AG20443 (cell line): ENCODE measurements around the gene CEP128.
A peak's percentile ranks its signal among the peaks of the same experiment; 100 is the strongest.
"Not testable (repeated sequence)": the region's sequence is repeated elsewhere in the genome, so short reads cannot be mapped to it uniquely, and the experiment has no call there.

Source experiments
- DNase-seq: peaks from one replicate; pipeline ENCODE4 v3.0.0; 2012; ENCODE audit warnings: low spot score, mixed read lengths

Gene CEP128

DNA sequence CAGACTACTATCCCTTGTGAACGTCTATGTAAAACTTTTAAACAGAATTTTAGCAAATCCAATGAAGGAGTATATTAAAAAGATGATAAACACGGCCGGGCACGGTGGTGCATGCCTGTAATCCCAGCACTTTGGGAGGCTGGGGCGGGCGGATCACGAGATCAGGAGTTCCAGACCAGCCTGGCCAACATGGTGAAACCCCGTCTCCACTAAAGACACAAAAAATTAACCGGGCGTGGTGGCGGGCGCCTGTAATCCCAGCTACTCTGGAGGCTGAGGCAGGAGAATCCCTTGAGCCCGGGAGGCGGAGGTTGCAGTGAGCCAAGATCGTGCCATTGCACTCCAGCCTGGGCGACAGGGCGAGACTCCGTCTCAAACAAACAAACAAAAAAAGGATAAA, 11.7 kb upstream of the CEP128 start:
- not testable (repeated sequence) for DNase-seq

DNA sequence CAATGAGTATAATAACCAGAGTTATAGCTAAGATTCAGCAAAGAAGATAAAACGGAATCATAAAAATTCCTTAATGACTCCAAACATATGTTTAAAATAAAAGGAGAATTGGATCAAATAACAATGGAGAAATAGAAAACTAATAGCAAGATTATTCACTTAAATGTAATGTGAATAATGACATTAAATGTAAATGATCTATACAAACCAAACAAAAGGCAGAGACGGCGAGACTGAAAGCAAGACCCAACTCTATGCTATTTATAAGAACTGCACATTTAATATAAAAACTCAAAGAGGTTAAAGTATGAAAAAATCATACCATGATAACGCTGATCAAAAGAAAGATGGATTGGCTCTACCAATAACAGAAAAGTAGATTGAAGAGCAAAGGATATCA, 10.0 kb upstream of the CEP128 start:
- DNase-seq = no peak

DNA sequence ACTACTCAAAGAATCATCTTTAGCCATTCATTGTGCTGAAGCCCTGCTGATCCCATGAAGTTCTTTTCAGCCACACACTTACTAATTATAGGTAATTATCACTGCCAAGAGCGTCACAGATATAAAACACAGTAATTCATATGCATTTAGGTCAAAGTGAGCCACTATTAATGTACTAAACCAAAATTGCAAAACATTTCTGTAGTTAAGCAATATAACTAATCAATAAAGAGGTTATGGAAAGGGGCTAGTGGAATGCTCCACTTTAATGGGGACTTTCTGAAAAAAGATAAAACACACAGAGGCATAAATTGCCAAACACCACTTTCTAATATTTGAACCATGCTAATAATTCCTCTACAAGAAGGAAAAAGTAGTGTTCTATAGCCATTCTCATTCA, 6.8 kb upstream of the CEP128 start:
- no peak for DNase-seq

DNA sequence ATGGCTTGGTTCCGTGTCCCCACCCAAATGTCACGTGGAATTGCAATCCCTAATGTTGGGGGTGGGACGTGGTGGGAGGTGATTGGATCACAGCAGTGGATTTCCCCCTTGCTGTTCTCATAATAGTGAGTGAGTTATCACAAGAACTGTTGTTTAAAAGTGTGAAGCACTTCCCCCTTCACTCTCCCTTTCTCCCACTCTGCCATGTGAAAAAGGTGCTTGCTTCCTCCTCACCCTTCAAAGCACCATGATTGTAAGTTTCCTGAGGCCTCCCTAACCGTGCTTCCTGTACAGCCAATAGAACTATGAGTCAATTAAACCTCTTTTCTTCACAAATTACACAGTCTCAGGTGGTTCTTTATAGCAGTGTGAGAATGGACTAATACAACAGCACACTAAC, 5.3 kb upstream of the CEP128 start:
- no peak for DNase-seq

DNA sequence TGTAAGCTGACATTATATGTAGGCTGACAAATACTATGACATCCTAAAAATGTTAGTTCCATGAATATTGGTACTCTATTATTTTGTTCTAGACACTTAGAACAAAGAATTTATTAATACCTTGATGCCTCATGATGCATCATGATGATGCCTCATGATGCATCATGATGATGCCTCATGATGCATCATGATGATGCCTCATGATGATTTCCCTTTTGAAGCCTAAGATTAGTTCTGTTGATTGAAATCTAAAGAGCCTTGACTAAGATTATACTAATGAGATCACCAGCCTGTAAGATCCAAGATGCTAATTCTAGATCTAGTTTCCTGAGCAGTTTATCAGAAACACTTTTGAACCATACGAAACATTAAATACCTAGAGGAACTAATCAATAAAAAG, 4.6 kb upstream of the CEP128 start:
- no peak for DNase-seq

DNA sequence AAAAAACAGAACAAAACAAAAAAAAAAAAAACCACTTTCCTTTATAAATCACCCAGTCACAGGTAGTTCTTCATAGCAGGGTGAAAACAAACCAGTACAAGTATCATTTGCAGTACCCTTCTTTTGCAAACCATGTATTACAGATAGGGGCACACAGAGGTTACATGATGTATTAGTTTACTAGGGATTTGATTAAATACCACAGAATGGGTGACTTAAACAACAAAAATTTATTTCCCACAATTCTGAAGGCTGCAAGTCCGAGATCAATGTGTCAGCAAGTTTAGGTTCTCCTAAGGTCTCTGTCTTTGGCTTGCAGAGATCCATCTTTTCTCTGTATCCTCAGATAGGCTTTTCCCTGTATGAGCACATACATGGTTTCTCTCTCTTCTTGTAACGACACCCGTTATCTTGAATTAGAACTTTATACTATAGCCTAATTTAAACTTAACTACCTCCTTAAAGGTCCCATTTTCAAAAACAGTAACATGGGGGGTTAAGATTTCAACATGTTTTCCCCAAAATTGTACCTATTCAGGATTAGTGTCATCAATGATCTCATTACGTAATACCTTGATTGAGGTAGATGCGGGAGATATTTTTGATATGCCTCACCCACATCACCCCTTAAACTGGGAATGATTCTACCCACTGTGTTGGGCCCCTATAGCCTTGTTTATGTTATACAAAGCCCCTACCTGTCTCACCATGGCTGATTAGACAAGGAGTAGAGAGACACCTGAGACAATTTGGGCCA, 3.5 kb upstream of the CEP128 start:
- no peak for DNase-seq

DNA sequence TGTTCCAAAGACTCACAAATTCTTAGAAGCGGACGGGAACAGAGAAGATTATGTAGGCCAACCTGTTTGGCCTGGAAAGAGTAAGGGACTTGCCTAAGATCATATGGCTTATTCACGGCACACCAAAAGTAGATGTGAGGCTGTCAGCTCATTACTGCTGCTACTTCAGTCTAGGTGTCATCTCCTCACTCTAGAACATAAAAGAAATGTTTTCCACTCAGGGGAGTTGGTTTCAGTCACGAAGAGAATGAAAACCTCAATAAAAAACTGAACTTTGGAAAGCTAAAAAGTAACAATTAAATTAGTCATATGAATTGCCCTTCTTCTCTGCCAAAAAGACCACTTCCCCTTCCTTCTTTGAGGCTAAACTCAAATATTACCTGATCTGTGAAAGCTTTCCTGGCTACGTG, 658 bp upstream of the CEP128 start:
- no peak for DNase-seq

DNA sequence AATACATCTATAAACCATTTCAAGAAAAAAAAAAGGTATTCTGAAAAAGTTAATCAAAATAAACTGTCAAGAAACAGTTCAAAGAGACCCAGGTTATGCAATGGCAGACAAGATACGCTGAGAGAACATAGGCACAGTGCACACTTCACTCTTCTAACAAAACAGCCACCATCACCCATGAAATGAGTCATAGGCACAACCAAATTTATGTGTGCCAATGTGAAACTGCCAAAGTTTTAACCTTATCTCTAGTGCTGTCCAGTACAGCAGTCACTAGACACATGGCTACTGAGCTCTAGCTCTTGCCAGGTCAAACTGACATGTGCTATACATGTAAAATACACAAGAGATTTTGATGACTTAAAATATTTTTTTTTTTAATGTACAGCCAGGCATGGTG, 1.4 kb downstream of the CEP128 start:
- no peak for DNase-seq

DNA sequence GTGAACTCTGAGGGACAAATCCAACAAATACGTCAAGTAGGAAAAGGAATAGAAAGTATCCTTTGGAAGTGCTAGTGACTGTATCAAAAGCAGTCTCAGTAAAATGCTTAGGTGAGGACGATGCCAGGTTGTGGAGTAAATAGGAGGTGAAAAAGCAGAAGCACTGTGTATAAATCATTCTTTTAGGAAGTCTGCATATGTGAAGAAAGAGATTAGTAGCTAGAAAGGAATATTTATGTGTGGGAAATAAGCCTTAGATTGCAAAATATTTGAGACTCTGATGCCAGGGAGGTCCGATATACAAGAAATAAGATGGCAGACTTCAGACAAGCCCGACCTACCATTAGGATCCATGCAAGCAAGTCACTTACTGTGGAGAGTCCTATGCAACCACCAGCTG, 7.9 kb downstream of the CEP128 start:
- no peak for DNase-seq

DNA sequence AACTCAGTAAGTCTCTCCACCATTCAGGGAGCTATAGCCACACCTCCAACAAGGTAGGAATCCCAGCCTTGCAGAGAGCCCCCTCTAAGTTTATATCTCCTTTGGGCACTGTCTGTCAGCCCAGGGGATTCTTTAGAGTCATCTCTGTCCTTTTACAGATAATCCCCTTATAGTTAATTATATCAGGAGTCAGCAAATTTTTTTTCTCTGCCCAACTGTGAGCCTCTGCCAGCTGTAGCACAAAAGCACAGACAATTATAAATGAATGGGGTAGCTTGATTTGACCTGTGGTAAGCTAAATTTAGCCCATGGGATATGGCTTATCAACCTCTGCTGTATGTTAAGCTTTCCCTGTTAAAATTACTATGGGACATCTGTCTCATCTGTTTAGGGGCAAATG, 8.3 kb downstream of the CEP128 start:
- DNase-seq = no peak

DNA sequence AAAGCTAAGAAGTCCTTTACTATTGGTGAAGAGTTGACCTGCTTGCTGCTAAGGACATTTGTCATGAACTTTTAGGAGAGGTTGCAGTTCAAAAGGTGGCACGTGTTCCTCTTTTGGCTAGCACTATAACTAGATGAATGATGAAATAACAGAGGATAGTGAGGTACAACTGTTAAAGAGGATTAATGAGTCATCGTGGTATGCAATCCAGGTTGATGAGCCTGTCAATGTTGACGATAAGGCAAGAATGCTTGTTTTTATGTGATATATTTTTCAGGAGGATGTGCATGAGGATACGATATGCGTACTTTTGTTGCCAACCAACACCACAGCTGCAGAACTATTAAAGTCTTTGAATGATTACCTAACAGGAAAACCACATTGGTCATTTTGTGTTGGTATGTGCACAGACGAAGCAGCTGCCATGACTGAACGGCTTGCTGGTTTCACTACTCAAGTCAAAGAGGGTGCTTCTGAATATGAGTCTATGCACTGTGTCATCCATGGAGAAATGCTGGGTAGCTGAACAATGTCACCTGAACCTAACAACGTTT, 10.6 kb downstream of the CEP128 start:
- peak; percentile 53 for DNase-seq

DNA sequence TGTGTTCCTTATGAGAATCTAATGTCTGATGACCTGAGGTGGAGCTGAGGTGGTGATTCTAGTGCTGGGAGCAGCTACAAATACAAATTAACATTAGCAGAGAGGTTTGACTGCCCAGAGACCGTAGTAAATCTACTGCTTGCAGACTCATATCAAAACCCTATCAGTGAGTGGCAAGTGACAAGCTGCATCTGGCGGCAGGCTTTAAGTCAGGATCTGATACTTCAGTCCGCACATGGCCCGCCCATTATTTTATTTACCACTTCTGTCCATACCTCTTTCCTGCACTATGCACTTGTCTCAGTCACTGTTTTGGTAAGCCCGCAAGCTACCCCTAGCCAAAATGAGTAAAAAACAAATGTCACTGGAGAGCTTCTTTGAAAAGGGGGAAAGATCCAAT, 11.4 kb downstream of the CEP128 start:
- no peak for DNase-seq

DNA sequence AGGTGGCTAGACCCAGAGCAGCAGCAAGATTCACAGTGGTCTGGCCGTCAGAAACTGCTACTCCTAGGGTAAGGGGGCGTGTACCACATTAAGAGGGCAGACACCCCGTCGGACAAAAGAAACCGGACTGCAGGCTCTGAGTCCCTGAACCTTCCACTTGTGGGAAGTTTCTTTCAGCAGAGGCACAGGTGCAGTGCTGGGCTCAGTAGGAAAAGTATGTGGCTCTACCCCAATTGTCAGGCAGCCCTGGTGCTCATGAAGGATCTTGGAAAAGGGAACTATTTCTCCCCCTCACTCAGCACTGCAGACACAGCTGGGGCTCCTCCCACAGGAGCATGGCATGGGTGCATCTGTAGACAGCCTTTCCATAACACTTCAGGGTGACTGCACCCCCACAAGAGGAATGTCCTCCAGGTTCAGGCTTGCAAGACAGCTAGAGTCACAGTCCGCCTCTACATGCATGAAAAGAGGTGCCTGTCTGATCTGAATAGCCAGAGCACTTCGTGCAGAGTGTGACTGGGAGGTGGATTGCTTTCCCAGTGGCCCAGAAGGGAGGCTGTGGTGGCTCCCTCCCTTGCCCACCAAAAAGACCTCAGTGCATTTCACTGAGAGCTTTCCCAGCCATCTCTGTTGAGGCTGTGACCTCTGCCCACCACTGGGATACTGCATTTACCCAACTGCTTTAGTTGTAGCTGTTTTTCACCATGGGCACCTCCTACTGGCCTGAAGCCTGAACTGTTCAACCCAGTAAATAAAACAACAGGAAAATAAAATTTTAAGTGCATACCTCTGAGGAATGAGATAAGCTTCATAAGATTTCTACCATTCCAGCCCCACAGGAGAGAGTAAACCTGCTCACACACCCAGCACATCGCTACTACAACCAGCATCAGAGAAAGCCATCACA, 14.2 kb downstream of the CEP128 start:
- DNase-seq = no peak

DNA sequence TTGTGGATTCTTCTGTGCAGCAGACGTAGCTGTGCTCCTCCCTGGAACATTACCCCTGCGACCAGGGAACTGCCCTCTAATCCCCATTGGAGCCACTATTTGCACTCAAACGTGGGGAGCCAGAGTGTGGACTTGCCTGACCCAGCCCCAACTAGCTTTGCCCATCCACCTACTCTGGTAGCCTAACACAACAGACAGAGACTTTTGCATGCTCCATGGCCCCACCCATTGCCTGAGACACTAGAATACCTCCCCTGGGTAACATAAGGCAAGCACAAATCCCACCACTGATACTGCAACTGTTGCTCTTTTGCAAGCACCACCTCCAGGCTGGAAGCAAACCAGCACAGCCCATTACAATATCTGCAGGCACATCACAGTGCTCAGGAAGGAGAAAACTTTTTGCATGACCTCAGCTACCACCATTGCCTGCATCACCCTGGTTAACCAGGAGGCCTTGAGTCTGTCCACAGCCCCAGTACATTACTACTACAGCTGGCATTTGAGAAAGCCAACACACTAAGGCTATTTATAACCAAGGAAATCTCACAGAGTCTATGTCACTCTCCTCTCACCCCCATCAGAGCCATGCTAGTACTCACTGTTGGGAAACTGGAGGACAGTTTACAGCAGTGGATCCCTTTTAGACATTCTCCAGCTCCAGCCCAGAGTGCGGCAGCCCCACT, 15.0 kb downstream of the CEP128 start:
- peak; percentile 51 for DNase-seq

DNA sequence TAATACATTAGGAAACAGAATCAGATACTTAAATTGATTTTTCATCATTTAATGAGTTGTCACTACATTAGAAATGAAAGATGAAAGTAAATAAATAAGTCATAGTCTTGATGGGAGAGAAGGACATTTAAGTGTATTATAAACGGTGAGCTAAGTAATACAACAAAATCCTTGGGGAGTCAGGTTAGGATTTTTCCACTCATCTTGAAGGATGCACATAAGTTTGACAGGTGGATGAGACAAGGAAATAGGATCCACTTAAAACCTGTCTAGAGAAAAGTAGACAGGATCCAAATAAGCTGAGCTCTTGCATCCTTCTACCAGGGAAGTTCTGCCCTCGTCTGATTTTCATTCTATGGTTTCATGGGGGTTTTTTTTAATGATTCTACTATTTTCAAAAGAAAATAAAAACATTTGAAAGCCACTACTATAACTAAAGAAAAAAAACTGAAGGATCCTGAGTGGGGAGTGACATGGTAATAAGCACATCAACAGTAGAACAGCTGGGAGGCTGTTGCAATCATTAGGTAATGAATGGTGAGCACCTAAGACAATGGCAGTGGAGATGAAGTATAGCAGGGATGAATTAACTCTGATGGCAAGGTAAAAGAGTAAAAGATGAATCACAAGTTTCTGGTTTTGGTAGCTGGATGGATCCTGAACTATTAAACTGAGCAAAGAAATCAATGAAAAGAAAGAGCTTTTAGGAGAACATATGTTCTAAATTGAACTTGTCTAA, 17.0 kb downstream of the CEP128 start:
- DNase-seq = no peak

DNA sequence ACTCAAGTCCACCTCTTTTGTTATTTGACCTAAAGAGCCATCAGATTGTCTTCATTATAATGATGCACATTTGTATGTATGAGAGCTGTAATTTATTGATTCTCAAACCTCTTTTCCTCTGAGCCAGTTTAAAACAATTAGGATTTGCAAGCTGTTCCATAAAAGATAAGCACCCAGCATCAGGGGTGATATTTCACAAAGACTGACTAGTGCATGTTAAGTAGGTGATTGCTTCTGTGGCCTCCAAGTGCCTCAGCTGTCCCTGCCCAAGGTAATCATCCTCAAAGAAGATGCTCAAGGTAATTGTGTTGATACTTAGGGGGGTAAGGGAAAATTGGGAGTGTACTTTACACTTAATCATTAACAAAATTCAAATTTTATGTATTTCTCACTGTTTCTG, 18.2 kb downstream of the CEP128 start:
- no peak for DNase-seq

DNA sequence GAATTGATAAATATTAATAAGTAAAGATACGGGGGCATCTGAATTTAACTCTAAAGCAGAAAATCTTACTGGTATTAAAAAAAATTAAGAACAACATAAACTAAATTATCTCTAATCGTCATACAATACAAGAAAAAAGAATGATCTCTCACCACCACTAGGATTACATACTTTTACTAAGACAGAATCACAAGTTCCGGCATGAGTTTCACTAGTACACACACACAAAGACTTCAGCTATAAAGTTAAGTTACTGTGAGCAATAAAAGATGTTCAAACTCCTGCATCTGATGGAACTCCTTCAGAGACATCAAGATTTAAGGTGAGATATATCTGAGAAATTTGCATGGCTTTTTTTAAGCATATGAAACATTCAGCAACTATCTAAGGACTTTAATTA, 21.9 kb downstream of the CEP128 start:
- no peak for DNase-seq

DNA sequence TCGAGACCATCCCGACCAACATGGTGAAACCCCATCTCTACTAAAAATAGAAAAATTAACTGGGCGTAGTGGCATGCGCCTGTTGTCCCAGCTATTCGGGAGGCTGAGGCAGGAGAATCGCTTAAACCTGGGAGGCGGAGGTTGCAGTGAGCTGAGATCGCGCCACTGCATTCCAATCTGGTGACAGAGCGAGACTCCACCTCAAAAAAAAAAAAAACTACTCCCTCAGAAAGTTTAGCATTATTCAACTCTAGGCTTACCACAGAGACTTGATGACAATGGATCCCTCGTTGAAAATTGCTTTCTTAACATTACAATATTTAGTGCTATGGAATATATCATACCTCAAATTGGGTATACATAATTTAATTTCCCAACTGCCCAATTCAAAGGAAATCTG, 29.5 kb downstream of the CEP128 start:
- not testable (repeated sequence) for DNase-seq

DNA sequence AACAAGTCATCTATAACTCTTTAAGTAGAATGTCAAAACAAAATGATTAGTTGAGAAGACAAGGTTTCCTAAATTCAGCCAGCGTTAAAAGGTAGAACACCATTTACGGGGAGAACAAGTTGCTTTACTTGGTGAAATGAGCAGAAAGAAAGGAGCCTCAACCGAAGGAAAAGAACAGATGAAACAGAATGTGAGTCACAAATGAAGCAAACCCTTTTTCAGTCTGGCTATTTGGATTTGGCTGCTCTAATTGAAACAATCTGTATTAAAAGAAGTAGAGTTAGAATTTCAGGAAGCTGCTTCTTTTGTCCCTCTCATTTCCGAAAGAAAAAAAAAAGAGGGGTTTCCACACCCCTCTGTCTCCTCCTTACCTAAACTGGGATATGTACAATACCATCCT, 34.6 kb downstream of the CEP128 start:
- DNase-seq = peak; percentile 63

DNA sequence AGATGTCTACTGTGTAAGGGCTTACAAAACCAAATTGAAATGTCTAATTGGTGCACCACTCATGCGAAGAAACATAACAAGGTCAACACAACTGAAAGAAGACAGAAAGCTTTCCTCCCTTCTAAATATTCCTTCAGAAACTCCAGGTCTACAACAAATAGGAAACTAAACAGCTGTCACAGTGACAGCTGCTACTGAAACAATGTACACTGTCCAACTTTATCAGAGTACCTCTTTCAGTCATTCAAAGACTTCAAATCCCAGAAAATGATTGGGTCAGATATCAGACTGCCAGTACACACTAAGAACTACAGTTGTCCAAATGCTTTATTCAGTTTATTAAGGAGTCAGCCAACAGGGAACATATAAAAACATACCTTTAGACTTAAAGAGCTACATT, 35.2 kb downstream of the CEP128 start:
- DNase-seq = no peak

DNA sequence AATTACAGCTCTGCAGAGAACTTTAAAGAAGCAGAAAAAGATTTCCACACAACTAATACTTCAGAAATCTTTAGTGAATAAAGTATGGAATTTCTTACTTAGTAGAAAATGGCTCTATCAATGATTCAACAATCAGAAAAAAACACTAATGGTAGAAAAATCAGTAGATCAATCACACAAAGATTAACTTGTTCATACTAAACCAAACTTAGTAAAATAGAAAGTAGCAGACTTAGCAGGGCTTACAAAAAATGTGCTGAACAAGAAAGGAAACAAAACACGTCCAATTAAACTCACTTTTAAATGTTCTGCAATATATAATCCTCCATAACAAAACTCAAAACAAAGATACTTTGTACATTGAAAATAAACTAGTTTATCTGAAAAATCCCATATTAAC, 38.9 kb downstream of the CEP128 start:
- DNase-seq = no peak

DNA sequence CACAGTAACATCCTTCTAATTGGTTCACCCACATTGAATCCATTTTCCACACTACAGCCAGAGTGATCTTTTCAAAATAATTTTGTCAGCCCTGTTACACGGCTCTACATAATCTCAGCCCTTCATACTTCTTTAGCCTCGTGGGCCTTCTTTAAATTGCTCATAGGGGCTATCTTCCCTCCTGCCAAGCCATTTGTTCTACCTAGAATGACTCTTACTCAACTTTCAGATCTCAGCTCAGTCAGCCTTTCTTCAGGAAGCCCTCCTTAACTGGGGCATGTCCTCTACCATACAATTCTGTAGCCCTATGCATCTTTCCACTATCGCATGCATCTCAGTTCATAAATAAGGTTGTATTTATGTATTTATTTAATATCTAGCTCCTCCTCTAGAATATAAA, 39.7 kb downstream of the CEP128 start:
- DNase-seq = no peak
